A549 (cell line): Measurements from ENCODE around the gene RGS16.

Source experiments
- CEBPB ChIP-seq, 2 experiments: fragments of >200 bp in 1 of 2; sonication (Bioruptor Twin) in 1 of 2; formaldehyde crosslinking in 1 of 2; IDR thresholded peaks; 2 replicates each; pipeline ENCODE4 v1.6.1; 2012 to 2016
- EP300 ChIP-seq, 2 experiments: fragments of >200 bp; sonication (Bioruptor Twin); formaldehyde crosslinking; IDR thresholded peaks; 2 replicates in 1 of 2; 3 replicates in 1 of 2; pipeline ENCODE4 v1.6.1; 2016 to 2017
- JUN ChIP-seq, 2 experiments: fragments of >200 bp; sonication (Bioruptor Twin); formaldehyde crosslinking; IDR thresholded peaks; 2 replicates in 1 of 2; 3 replicates in 1 of 2; pipeline ENCODE4 v1.6.1; 2016 to 2017
- MYC ChIP-seq: IDR thresholded peaks from 2 replicates; pipeline ENCODE4 v1.6.1; 2012; ENCODE audit warnings: mild to moderate bottlenecking, inconsistent platforms, low read length, improper control_type of control experiment, borderline replicate concordance
- POLR2A ChIP-seq: IDR thresholded peaks from 2 replicates; pipeline ENCODE4 v1.6.1; 2012; ENCODE audit warnings: mild to moderate bottlenecking, low read length
- RAD21 ChIP-seq, 2 experiments: fragments of >200 bp in 1 of 2; sonication (Bioruptor Twin) in 1 of 2; formaldehyde crosslinking in 1 of 2; IDR thresholded peaks in 1 of 2; conservative IDR thresholded peaks in 1 of 2; 2 replicates in 1 of 2; 3 replicates in 1 of 2; pipeline ENCODE4 v1.6.1; 2012 to 2018; ENCODE audit warnings: inconsistent platforms in 1 of 2
- RCOR1 ChIP-seq: fragments of 150-350 bp; IDR thresholded peaks from 2 replicates; pipeline ENCODE4 v1.6.1; 2014; ENCODE audit warnings: antibody characterized with exemption, low read length, low read depth
- RNF2 ChIP-seq: fragments of 200-600 bp; sonication (generic); IDR thresholded peaks from 2 replicates; pipeline ENCODE4 v1.6.1; 2016; ENCODE audit warnings: low read depth, mild to moderate bottlenecking, antibody characterized with exemption, moderate library complexity, borderline replicate concordance
- TF ChIP-seq, protein P1 (sequence below): fragments of >200 bp; sonication (Bioruptor Twin); formaldehyde crosslinking; IDR thresholded peaks from 3 replicates; pipeline ENCODE4 v1.5.1; 2016
- TF ChIP-seq, protein P2 (sequence below): fragments of 450-650 bp; IDR thresholded peaks from 2 replicates; pipeline ENCODE4 v1.6.1; 2014; ENCODE audit warnings: antibody characterized with exemption
- TF ChIP-seq, protein P3 (sequence below): IDR thresholded peaks from 2 replicates; pipeline ENCODE4 v1.6.1; 2012; ENCODE audit warnings: low read depth, borderline replicate concordance

DNA sequence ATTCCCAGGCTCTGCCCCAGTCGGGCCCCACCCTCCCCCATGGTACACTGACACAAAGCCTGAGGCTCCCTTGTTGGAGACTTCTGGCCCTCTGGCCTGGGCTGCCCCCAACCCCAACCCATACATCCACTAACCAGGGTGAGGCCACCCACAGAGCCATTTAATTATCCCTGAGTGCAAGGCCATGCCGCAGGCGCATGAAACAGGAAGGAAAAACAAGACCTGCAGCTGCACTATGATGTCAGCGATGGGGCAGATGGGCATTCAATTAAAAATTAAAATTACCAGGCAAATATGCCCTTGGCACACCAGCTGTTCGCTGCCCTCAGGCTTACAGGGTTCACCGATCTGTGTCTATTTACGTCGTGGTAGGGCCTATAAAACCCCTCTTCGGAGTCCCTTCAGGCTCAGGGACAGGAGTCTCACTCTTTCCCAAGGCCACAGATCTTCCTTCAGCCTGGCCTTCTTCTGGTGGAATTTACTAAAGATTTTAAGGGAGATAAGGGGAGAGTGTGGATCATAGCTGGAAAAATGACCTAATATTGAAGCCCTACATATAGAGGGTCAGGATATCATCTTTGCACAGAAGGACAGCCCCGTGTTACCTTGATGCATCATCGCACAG is 29.6 kb upstream of the RGS16 start:
- TF ChIP-seq RCOR1 (no peak), MYC (no peak), RAD21 (conservative IDR thresholded peaks at IDR 0.05 in 1 of 2, IDR thresholded peaks at IDR 0.05 in 1 of 2) (no peak), EP300 (IDR thresholded peaks at IDR 0.05) (no peak), RNF2 (no peak), JUN (IDR thresholded peaks at IDR 0.05) (no peak), POLR2A (no peak), CEBPB (IDR thresholded peaks at IDR 0.05) (no peak)
- TF ChIP-seq, protein P1, sequence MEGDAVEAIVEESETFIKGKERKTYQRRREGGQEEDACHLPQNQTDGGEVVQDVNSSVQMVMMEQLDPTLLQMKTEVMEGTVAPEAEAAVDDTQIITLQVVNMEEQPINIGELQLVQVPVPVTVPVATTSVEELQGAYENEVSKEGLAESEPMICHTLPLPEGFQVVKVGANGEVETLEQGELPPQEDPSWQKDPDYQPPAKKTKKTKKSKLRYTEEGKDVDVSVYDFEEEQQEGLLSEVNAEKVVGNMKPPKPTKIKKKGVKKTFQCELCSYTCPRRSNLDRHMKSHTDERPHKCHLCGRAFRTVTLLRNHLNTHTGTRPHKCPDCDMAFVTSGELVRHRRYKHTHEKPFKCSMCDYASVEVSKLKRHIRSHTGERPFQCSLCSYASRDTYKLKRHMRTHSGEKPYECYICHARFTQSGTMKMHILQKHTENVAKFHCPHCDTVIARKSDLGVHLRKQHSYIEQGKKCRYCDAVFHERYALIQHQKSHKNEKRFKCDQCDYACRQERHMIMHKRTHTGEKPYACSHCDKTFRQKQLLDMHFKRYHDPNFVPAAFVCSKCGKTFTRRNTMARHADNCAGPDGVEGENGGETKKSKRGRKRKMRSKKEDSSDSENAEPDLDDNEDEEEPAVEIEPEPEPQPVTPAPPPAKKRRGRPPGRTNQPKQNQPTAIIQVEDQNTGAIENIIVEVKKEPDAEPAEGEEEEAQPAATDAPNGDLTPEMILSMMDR: no peak
- TF ChIP-seq, protein P2, sequence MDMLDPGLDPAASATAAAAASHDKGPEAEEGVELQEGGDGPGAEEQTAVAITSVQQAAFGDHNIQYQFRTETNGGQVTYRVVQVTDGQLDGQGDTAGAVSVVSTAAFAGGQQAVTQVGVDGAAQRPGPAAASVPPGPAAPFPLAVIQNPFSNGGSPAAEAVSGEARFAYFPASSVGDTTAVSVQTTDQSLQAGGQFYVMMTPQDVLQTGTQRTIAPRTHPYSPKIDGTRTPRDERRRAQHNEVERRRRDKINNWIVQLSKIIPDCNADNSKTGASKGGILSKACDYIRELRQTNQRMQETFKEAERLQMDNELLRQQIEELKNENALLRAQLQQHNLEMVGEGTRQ: no peak
- TF ChIP-seq, protein P3, sequence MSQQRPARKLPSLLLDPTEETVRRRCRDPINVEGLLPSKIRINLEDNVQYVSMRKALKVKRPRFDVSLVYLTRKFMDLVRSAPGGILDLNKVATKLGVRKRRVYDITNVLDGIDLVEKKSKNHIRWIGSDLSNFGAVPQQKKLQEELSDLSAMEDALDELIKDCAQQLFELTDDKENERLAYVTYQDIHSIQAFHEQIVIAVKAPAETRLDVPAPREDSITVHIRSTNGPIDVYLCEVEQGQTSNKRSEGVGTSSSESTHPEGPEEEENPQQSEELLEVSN: no peak
